HG03060 (cell line): ENCODE data around the gene NF2.

Experiments used
- ATAC-seq: cut with Tn5 transposase; IDR thresholded peaks from one replicate; pipeline ENCODE4 v1.9.1; 2021; ENCODE audit warnings: low read depth, moderate number of reproducible peaks; ENCODE audit not compliant: unreplicated experiment

The NF2 gene

DNA sequence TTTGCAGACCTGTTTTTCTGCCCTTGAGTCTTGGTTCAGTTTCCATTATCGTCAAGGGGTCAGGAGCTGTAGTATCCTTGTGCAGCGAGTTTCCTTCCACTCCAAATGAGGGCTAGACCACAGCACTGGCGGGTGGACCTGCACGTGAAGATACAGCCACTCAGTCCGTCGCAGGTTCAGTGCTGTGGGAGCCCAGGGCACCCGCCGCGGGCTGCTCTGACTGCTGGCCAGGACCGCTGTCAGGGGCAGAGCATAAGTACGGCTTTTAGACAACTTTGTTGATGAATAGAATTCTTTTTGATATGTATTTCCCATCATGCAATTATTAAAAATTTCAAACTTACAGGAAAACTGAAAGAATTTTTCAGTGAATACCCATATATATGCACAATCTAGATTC, 56.6 kb downstream of the NF2 start:
- no peak for ATAC-seq

DNA sequence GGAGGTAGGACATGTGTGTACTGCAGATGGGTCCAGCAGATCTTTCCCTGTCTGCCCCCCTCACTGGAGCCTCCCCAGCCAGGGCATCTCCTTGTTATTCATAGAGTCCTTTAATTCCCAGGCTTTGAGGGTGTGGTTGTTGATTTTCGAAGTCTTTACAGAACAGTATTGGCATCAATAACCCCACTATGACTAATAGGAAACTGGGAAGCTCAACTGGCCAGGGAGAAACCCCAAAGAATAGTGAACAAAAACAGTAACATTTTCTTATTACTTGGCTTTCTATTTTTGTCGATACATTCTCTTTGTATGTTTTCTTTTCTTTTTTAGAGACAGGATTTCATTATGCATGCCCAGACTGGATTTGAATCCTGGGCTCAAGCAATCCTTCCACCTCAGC, 57.9 kb downstream of the NF2 start:
- ATAC-seq: no peak

DNA sequence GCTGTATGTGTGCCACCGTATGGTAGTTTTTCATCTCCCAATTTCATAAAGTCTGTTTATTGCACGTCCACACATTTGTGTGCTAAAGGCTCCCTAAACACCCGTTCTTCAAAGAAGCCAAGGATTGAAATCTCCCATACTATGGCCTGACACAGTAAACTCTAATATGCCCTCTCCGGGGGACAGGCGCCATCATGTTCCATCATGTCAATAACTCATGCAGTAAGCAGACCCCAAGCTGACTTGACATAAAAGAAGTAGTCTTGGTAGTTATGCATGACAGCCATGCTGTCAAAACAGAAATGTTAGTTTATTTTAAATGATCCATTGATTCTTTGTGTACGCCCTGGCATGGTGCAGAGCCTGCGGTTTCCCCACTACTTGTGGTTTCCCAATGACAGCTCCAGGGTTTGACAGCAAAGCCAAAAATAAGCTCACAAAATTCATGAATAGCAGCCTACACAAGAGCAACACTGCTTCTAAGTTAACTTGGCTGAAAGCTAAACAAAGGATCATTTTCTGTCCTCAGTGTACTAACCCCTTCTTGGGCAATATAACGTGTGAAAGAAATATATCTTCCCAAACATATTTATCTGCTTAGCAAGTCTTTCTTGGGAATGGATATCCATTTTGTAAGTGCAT, 59.9 kb downstream of the NF2 start:
- ATAC-seq: no peak

DNA sequence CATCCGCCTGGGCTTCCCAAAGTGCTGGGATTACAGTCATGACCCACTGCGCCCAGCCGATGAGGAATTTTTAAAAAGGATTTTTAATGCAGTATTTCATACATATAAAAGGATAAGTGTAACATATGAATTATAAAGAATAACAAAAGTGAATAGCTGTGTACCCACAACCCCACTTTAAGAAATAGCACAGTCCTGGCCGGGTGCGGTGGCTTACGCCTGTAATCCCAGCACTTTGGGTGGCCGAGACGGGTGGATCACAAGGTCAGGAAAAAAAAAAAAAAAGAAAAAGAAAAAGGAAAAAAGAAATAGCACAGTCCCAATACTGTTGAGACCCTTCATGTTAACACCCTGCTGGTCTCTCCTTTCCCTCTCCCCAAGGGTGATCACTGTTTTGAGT, 62.1 kb downstream of the NF2 start:
- ATAC-seq: no peak

DNA sequence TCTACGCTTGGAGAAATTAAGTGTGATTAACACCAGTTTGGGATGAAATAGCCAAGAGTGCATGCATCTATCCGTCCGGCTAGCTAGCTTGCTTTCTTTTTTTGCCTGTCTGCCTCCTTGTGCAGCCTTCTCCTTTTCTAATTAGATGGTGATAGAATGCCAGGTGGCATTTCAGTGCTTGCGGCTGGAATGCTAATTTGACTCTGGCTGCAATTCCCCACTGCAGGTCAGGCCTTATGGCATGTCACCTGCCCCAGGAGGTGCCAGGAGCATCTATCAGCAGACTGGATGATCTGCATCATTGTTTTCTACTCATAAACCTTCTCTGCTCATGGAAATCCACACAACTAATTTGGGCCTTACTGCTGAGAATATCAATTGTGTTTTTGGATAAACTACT, 65.2 kb downstream of the NF2 start:
- ATAC-seq: no peak

DNA sequence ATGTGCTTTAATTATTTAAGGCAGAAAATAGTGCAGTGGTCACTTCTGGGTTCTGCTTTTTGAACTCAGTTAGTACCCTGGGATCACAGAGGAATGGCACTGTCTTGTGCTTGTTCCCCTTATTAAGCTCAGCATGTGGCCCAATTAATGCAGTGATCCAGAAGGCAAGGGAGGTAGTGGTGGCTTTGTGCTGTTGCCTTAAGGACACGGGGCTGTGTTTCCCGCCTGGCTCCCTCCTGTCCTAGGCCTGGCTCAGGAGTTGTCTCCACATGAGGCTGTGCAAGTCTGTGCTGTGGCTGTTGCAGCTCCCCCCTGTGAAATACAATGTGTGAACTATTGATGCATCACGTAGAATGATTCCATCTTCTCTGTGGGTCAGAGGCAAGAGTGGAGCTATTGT, 67.2 kb downstream of the NF2 start:
- no peak for ATAC-seq

DNA sequence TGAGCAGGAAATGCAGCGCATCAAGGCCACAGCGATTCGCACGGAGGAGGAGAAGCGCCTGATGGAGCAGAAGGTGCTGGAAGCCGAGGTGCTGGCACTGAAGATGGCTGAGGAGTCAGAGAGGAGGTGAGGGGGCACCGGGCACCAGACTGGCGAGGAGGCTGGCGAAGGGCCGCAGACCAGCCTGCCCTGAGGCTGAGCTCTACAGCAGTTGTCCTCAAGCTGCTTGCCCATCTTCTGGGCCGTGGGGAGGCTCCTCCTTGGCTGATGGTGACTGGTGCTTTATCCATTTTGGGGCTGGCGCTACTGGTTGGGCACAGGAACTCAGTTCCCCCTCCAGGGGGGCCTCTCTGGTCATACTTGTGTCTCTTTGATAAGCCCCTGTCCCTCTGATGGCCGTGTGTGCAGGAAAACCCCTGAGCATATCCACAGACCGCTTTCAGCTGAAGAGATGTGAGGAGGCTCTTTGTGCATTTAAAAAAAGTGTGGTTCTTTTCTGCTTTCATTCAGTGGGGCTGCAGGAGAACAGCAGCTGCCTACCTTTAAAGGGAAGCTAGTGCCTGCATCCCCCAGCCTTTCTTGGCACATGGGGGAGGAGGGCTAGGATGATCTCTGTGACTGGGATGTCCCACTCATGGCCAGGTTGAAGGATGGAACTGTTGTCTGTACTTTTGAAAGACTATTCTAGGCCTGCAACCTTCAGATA, 70.1 kb downstream of the NF2 start:
- no peak for ATAC-seq

DNA sequence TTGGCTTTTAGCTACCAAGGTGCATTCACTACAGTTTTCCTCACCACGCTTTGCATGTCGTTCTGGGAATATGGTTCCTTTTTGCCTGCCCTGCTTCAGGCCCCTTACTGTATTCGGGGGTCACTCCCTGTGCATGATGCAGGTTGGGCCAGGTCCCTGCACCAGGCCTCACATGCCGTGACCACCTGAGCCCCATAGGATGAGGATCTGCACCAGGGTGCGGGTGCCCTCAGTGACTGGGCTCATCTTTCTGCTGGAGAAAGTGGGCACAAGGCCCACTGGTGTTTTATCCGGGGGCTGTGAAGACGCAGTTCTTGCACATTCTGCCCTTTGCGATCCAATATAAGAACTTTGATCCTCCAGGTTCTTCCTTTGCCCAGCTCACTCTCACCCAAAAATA, 70.7 kb downstream of the NF2 start:
- no peak for ATAC-seq

DNA sequence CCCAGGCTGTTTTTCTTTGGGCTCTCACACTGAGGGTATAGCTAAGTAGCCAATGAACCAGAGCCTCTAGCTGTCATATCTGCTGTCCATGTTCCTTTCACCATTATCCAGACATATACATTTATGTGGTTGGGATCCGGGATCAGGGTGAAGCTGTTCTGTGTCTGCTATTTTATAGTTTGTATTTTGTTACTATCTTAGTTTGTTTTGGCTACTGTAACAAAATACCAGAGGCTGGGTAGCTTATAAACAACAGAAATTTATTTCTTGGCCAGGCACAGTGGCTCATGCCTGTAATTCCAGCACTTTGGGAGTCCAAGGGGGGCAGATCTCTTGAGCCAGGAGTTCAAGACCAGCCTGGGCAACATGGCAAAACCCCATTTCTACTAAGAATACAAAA, 75.9 kb downstream of the NF2 start:
- ATAC-seq: no peak

DNA sequence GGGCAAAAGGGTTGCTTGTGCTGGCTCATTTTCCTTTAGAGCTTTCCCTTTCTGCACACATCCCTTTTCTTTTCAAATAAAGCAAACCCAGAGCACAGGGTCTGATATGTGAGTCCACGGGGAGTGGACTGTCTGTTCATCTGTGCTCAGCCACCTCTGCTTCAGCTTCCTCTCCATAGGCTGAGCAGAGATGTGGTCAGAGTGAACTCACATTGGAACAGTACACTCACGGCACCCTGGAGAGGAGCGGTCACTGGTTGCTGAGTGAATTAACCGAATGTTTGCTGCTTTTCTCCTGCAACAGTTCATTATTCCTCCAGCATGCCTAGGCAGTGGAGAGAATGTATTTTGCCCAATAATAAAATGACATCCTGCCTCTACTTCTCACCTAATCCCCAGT, 80.1 kb downstream of the NF2 start:
- no peak for ATAC-seq

DNA sequence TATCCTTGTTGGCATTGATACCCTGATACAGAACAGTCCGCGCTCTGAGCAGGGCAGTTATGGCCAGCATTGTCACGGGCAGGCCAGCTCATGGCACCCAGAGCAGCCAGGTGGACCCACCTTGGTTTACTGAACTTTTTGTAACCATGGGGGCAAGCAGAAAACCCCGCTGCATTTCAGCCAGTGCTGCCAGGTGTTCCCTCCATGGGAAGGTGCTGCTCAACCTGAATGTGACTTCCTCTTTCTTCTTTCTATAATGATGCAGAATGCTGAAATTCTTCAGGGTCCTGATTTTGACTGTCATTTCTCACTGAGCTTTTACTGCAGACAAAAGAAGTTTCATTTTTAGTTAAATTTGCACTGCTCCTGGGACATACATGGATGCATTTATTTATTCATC, 80.8 kb downstream of the NF2 start:
- ATAC-seq: no peak

DNA sequence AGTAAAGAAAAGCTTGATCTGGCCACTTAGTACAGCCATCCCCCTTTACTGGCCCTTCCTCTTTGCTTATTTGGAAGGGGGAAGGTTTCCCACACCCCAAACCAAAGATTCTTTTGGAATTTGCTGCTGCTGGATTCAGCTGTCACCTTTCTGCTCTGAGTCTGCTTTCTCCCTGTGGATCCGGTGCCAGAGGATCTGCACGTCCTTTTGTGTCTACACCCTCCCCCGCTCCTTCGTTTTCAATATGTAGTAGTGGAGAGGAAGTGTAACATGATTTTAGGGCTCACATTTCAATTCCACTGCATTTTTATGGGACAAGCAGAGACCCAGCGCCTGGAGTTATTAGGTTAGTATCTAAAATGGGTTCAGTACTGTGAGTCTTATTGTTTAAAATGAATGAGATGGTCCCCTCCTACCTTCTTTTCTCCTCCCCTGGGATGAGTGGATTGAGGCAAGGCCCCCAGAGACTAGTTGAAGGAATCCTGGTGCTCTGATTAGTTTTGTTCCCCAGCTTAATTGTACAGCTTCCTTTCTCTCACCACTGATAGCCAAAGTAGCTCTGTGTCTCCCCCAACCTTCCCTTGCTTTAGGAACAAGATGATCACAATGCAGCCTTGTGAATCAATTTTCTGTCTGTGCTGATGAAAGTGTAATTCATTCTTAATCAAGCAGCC, 85.9 kb downstream of the NF2 start:
- no peak for ATAC-seq

DNA sequence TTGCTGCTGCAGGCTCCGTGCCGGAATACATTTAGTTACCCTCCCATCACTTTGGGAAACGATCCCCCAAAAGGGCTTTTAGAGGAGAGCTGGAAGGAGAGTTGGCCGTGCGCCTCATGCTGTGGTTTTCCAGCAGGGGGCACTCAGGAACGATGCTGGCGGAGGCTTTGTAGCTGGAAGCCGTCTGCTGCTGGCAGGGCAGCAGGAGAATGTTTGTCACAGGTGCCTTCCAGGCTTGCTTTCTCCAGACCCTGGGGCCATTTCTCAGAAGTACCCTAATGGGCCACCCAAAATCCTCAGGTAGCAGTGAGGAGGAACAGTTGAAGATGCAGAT, 86.4 kb downstream of the NF2 start:
- no peak for ATAC-seq

DNA sequence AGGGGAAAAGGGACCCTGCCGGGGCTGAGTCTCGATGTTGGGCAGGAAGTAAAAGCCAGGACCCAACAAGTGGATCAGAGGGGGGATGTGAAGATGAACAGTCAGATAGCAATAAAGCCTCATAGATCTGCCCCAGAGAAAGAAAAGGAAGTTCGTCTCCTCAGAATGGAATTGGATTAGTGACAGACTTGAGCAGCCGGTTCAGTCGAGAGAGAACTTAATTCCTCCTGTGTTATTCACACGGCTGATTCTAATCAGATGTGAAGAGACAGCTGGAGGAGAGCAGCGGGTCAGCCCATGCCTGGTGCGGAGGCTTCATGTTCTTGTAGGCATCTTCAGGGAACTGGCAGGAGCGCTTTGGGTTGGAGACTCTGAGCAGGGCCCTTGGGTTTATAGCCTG, 87.0 kb downstream of the NF2 start:
- ATAC-seq: no peak

DNA sequence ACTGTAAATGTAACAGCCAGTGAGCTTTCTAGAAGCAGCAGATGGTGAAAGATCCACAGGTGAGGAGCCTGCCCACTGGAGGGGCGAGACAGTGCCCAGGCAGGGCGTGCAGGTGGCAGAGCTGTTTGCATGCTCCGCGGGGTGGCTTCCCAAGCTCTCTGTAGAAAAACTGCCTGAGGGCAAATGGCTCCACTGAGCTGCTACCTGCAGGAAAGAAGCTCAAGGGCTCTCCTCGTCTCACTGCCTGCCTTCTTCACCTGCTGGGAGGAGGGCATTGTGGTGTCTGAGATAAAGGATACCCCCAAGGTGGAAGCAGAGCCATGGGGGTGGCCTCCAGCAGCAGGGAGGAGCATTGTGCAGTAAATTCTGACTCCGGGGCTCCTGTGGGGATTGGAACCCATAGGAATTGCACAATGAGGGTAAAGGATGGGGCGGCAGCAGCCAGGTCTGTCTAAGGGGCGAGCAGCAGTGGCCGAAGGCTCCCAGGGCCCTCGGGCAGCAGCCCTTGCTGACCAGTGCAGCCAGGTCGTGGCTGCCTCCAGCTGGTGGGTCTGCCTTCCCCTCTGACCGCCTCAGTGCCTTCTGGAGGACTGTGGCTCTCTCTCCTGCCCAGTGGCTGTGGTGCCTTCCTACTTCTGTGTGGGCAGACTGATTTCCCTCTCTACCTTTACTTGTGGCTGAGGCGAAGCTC, 88.3 kb downstream of the NF2 start:
- no peak for ATAC-seq

DNA sequence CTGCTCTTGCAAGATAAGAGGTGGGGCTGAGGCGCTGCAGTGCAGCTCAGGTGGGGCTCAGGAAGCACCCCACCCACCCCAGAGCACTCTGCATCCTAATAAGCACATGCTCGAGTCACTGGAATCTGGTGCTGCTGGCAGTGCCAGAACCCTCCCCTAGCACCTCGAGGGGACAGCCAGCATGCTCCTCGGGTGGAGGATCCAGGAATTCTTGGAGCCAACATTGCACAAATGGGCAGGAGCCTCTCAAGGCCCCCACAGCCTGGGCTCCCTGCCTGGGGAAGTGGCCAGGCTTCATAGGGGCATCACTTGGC, 88.9 kb downstream of the NF2 start:
- ATAC-seq: no peak

DNA sequence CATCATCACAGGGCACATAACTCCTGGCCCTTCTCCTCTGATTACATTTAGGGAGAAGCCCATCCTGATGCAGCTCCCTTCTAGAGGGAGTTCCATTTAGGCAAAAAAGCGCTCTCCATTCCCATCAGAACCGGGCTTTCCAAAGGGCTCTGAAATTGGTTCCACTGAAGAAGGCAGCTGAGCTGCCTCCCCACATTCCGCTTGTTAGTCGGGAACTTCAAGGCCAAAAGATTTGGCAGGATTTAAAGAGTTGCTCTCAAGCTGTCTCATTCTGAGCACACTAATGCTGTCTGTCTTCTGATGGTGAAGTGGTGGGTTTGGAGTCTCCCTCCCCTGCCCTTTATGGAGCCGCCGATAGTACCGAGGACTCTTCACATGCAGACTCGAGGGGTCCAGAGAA, 89.7 kb downstream of the NF2 start:
- ATAC-seq: no peak

DNA sequence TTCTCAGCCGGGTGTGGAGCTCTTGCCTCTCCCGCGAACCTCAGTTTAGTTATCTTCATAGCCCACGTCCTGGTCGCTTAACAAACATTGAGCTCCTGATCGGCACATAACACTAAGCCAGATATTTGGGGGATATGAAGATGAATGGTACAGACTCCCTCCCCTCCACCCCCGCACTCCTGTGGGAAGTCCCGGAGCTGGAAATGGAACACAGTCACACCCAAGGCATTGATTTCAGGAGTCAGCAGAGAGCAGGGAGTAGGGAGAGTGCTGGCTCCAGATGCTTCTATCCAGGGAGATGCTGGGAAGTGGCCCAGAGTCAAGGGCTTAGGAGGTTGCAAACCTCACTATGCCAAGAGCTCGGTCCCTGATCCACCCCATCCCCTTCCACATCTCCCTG, 90.2 kb downstream of the NF2 start:
- ATAC-seq: no peak

DNA sequence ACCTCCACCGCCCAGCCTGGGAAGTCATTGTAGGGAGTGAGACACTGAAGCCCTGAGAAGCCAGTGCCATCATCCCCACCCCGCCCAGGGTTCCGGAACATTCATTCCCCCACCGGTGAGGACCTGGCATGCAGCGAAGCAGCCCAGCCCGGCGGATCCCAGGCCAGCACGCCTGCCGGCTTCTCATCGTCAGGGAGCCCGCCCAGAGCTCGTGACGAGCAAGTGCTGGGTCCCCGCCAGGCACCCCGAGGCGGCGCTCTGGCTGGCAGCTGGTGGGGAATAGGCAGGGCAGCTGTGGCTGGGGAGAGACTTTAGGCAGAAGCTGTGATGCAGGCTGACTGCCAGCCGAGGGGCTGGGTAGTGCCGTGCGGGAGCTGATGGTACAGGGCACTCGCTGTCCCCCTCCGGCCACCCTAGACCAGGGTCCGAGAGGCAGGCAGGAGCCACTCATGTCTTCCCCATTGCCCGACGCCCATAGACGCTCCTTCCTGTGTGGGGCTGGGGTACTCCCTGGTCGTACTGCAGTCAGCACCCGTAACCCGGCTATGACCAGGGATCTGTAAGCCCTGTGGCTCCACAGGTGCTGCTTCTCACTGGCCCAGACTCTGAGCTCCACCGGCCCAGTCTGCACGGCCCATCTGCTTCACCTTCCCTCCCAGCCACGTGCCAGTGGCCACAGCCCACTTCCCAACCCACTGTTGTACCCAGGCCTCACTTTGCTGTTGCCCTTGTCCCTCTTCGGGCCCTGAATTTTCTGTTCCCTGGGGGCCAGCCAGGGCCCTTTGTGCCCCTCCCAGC, 91.9 kb downstream of the NF2 start:
- no peak for ATAC-seq

DNA sequence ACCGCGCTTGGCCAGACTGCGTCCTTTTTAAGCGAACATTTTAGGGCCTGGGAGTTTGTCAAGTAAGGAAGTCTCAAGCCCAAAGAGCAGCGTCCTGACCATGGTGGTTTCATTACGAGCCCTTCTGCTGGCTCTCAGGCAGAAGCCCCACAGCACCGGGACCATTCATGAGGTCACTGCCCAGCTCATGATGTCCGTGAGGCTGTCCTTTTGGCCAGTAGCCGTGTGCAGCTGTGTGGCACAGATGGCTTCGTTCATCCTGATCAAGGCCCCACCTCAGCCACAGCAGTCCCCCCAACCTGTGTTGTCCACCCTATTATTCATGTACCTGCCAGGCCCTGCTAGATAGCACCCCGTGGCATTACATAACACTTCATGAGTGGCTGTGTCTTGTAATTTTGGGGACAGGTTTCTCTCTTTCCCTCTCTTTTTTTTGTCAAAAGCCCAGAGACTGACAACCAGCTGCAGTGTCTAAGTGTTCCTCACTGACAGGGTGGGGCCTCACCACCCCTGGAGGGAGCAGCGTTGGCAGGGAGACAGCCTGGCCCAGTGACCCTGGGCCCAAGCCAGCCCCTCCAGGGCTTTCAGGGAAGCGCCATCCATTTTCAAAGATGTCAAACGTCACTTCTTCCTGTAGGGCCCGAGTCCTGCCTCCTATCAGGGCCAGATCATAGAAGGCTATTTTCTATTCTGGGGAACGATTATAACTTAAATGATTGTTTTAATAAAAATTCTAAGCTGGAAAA, 94.6 kb downstream of the NF2 start:
- ATAC-seq: no peak
